Neural progenitor cell (in vitro differentiated cells): ENCODE data around the gene SYMPK. TPM values are rescaled to one million over a fixed set of nuclear protein-coding genes. Genes with fewer than 3 reads are reported as not detected.

Experiments
- DNase-seq: peaks from one replicate; pipeline ENCODE4 v3.0.0-alpha.2; 2016; ENCODE audit warnings: low spot score
- H2AFZ ChIP-seq: fragments of 200-600 bp; sonication (generic); replicated peaks from 2 replicates; pipeline ENCODE4 v1.6.1; 2016; ENCODE audit warnings: antibody characterized with exemption
- H3F3A ChIP-seq: fragments of 200-600 bp; sonication (generic); 2 replicates; pipeline ENCODE4 v1.6.1; 2016; ENCODE audit warnings: antibody characterized with exemption, low read depth
- H3K27ac ChIP-seq: fragments of 200-600 bp; sonication (generic); 2 replicates; pipeline ENCODE4 v1.5.1; 2016; ENCODE audit warnings: mild to moderate bottlenecking
- H3K27me3 ChIP-seq: fragments of 200-600 bp; sonication (generic); 2 replicates; pipeline ENCODE4 v1.6.1; 2016; ENCODE audit warnings: mild to moderate bottlenecking, moderate library complexity
- H3K36me3 ChIP-seq: fragments of 200-600 bp; sonication (generic); 2 replicates; pipeline ENCODE4 v1.5.1; 2016
- H3K4me1 ChIP-seq: fragments of 200-600 bp; sonication (generic); 2 replicates; pipeline ENCODE4 v1.6.1; 2016; ENCODE audit warnings: mixed run types
- H3K4me2 ChIP-seq: fragments of 200-600 bp; sonication (generic); 2 replicates; pipeline ENCODE4 v1.6.1; 2016
- H3K4me3 ChIP-seq: fragments of 200-600 bp; sonication (generic); 2 replicates; pipeline ENCODE4 v1.5.1; 2016
- H3K79me2 ChIP-seq: fragments of 200-600 bp; sonication (generic); 2 replicates; pipeline ENCODE4 v1.6.1; 2016; ENCODE audit warnings: low read depth
- H3K9ac ChIP-seq: fragments of 200-600 bp; sonication (generic); 2 replicates; pipeline ENCODE4 v1.6.1; 2016
- H3K9me3 ChIP-seq: fragments of 200-600 bp; sonication (generic); 2 replicates; pipeline ENCODE4 v1.5.1; 2016; ENCODE audit warnings: low read depth
- H4K20me1 ChIP-seq: fragments of 200-600 bp; sonication (generic); 2 replicates; pipeline ENCODE4 v1.6.1; 2016; ENCODE audit warnings: low read depth
- H3K27ac Mint-ChIP-seq: 3 replicates; pipeline ENCODE4 v1.8.0; 2021; ENCODE audit warnings: mixed read lengths
- H3K27me3 Mint-ChIP-seq: 2 replicates; pipeline ENCODE4 v1.8.0; 2022; ENCODE audit warnings: low read depth, mild to moderate bottlenecking, inconsistent platforms, moderate library complexity, mixed read lengths; ENCODE audit not compliant: insufficient read depth
- H3K36me3 Mint-ChIP-seq: 3 replicates; pipeline ENCODE4 v1.8.0; 2021; ENCODE audit warnings: mixed read lengths
- H3K4me1 Mint-ChIP-seq: 3 replicates; pipeline ENCODE4 v1.8.0; 2021; ENCODE audit warnings: mixed read lengths
- H3K4me3 Mint-ChIP-seq: 3 replicates; pipeline ENCODE4 v1.8.0; 2021; ENCODE audit warnings: mild to moderate bottlenecking, moderate library complexity, mixed read lengths
- H3K9me3 Mint-ChIP-seq: 3 replicates; pipeline ENCODE4 v1.8.0; 2020; ENCODE audit warnings: mixed read lengths
- CTCF ChIP-seq: fragments of 200-600 bp; sonication (generic); IDR thresholded peaks from 2 replicates; pipeline ENCODE4 v1.5.1; 2017; ENCODE audit warnings: antibody characterized with exemption, mild to moderate bottlenecking
- EZH2 ChIP-seq: fragments of 200-600 bp; sonication (generic); IDR thresholded peaks from 2 replicates; pipeline ENCODE4 v1.6.1; 2017; ENCODE audit warnings: antibody characterized with exemption, mild to moderate bottlenecking, moderate library complexity
- EZH2phosphoT487 ChIP-seq: fragments of 200-600 bp; sonication (generic); IDR thresholded peaks from 2 replicates; pipeline ENCODE4 v1.6.1; 2017; ENCODE audit warnings: antibody characterized with exemption
- total RNA-seq: library from RNA; depleted of rRNA; stranded (reverse); fragments of >200 nt; gene quantifications from 2 replicates; pipeline ENCODE4 v1.2.3, GENCODE V29; 2015; ENCODE audit warnings: low replicate concordance

Gene SYMPK
- total RNA-seq, 1 donor from 2014 or later: 38.3 TPM

GRCh38 chr19:45782820-45783785 is 79.8 kb downstream of the SYMPK start:
- H4K20me1 ChIP-seq: peaks cover 79% of the 10 kb centered on the region
- H3K4me3 ChIP-seq: no peak overlapping the region
- Mint-ChIP-seq H3K4me3 (no peak overlapping the region), H3K27ac (no peak overlapping the region), H3K36me3 (peaks cover 20% of the 10 kb centered on the region), H3K4me1 (peaks cover 29% of the 10 kb centered on the region), H3K9me3 (no peaks in the 10 kb centered on the region), H3K27me3 (peaks cover 17% of the 10 kb centered on the region)
- no peak overlapping the region for H3K9ac ChIP-seq
- H2AFZ ChIP-seq: no peak overlapping the region
- peaks cover 24% of the 10 kb centered on the region for H3K4me1 ChIP-seq
- H3K79me2 ChIP-seq: no peaks in the 10 kb centered on the region
- TF ChIP-seq EZH2phosphoT487 (no peak), EZH2 (no peak), CTCF (no peak)
- H3K36me3 ChIP-seq: no peaks in the 10 kb centered on the region
- peaks cover 17% of the 10 kb centered on the region for H3F3A ChIP-seq
- H3K9me3 ChIP-seq: no peaks in the 10 kb centered on the region
- peaks cover 5% of the 10 kb centered on the region for H3K27me3 ChIP-seq
- DNase-seq: no peak
- no peak overlapping the region for H3K4me2 ChIP-seq
- H3K27ac ChIP-seq: no peak overlapping the region

GRCh38 chr19:45782162-45782691 is 80.7 kb downstream of the SYMPK start, which contains the start of gene DMPK:
Gene DMPK (minus strand): TSS chr19:45782490. CDS start chr19:45782352, 138 bp downstream.
- peaks cover 14% of the 10 kb centered on the region for H3K36me3 Mint-ChIP-seq
- H3K9me3 Mint-ChIP-seq: no peaks in the 10 kb centered on the region
- Histone ChIP-seq H3K9me3 (no peaks in the 10 kb centered on the region), H3K9ac (no peak within 1 kb of the TSS), H3K4me1 (peaks cover 24% of the 10 kb centered on the region), H4K20me1 (peaks cover 85% of the 10 kb centered on the region), H3K79me2 (no peaks in the 10 kb centered on the region), H3K4me2 (peak within 1 kb of the TSS; percentile 18), H3F3A (peaks cover 17% of the 10 kb centered on the region), H2AFZ (no peak within 1 kb of the TSS), H3K27me3 (peaks cover 5% of the 10 kb centered on the region), H3K36me3 (no peaks in the 10 kb centered on the region), H3K27ac (no peak within 1 kb of the TSS), H3K4me3 (no peak within 1 kb of the TSS)
- H3K4me1 Mint-ChIP-seq: peaks cover 29% of the 10 kb centered on the region
- no peak within 1 kb of the TSS for H3K27ac Mint-ChIP-seq
- no peak for DNase-seq
- H3K27me3 Mint-ChIP-seq: peaks cover 14% of the 10 kb centered on the region
- no peak for TF ChIP-seq EZH2phosphoT487
- TF ChIP-seq EZH2: no peak
- no peak for TF ChIP-seq CTCF
- no peak within 1 kb of the TSS for H3K4me3 Mint-ChIP-seq

- peaks cover 91% of the 10 kb centered on the region for H4K20me1 ChIP-seq
Observed at GRCh38 chr19:45781214-45782161, 81.5 kb downstream of the SYMPK start.

More at GRCh38 chr19:45781214-45782161, 81.5 kb downstream of the SYMPK start:
- Histone ChIP-seq H3K27ac (no peak overlapping the region), H3K9me3 (no peaks in the 10 kb centered on the region), H2AFZ (no peak overlapping the region), H3K4me3 (no peak overlapping the region), H3K36me3 (no peaks in the 10 kb centered on the region), H3K79me2 (no peaks in the 10 kb centered on the region), H3K4me1 (peaks cover 24% of the 10 kb centered on the region), H3F3A (peaks cover 21% of the 10 kb centered on the region), H3K9ac (no peak overlapping the region), H3K4me2 (peak overlapping the region; percentile 18), H3K27me3 (peaks cover 5% of the 10 kb centered on the region)
- Mint-ChIP-seq H3K27me3 (peaks cover 14% of the 10 kb centered on the region), H3K27ac (peak overlapping the region; percentile 51), H3K36me3 (peaks cover 16% of the 10 kb centered on the region), H3K4me1 (peaks cover 29% of the 10 kb centered on the region), H3K4me3 (peak overlapping the region; percentile 37), H3K9me3 (no peaks in the 10 kb centered on the region)
- TF ChIP-seq EZH2 (no peak), CTCF (no peak), EZH2phosphoT487 (no peak)
- DNase-seq: no peak
